Liver (tissue), 9 donors: ENCODE results near the gene PELI3. TPM values are rescaled to one million over a fixed set of nuclear protein-coding genes. Genes with fewer than 3 reads are reported as not detected.

Source experiments
- DNase-seq: peaks from one replicate; pipeline ENCODE4 v3.0.0-alpha.2; 2017; ENCODE audit warnings: low spot score
- H3K27ac ChIP-seq, 2 donors: one replicate each; pipeline ENCODE4 v1.7.0; 2013; ENCODE audit warnings: inconsistent platforms in 2 of 2, low read length in 2 of 2, control low read depth in 1 of 2, low read depth in 1 of 2, mild to moderate bottlenecking in 1 of 2
- H3K27me3 ChIP-seq, 4 donors: one replicate each; pipeline versions ENCODE4 v1.6.1 to v1.7.0; 2013; ENCODE audit warnings: low read length in 3 of 4, inconsistent platforms in 1 of 4, mild to moderate bottlenecking in 1 of 4, moderate library complexity in 1 of 4; ENCODE audit not compliant: control insufficient read depth in 4 of 4, insufficient read depth in 4 of 4
- H3K36me3 ChIP-seq, 4 donors: one replicate each; pipeline versions ENCODE4 v1.6.1 to v1.7.0; 2013; ENCODE audit warnings: low read length in 3 of 4, mild to moderate bottlenecking in 3 of 4, low read depth in 1 of 4, moderate library complexity in 1 of 4; ENCODE audit not compliant: control insufficient read depth in 4 of 4, insufficient read depth in 3 of 4
- H3K4me1 ChIP-seq, 4 donors: one replicate each; pipeline versions ENCODE4 v1.6.1 to v1.7.0; 2013; ENCODE audit warnings: low read length in 3 of 4, mild to moderate bottlenecking in 3 of 4, moderate library complexity in 1 of 4; ENCODE audit not compliant: control insufficient read depth in 4 of 4, insufficient read depth in 4 of 4
- H3K4me3 ChIP-seq, 3 donors: one replicate each; pipeline versions ENCODE4 v1.6.1 to v1.7.0; 2013; ENCODE audit warnings: low read length in 3 of 3, control low read depth in 1 of 3, low read depth in 1 of 3, mild to moderate bottlenecking in 1 of 3
- H3K9ac ChIP-seq, 2 donors: one replicate each; pipeline ENCODE4 v1.7.0; 2013; ENCODE audit warnings: low read length in 2 of 2, mild to moderate bottlenecking in 2 of 2, moderate library complexity in 2 of 2, control low read depth in 1 of 2, low read depth in 1 of 2
- H3K9me3 ChIP-seq, 4 donors: one replicate each; pipeline versions ENCODE4 v1.6.1 to v1.7.0; 2013; ENCODE audit warnings: low read length in 3 of 4; ENCODE audit not compliant: control insufficient read depth in 4 of 4
- CTCF ChIP-seq: fragments of 150-350 bp; IDR thresholded peaks from 2 replicates; pipeline ENCODE4 v1.5.1; 2017; ENCODE audit warnings: improper control_type of control experiment, low read depth, low read length; ENCODE audit not compliant: missing input control
- EGR1 ChIP-seq, 2 donors: IDR thresholded peaks; 2 replicates each; pipeline ENCODE4 v1.6.1; 2016 to 2018; ENCODE audit warnings: antibody characterized with exemption in 2 of 2, low read depth in 2 of 2
- FOXA2 ChIP-seq: IDR thresholded peaks from 2 replicates; pipeline ENCODE4 v1.6.1; 2016; ENCODE audit warnings: antibody characterized with exemption
- GABPA ChIP-seq, 2 donors: IDR thresholded peaks in 1 of 2; conservative IDR thresholded peaks in 1 of 2; 2 replicates each; pipeline ENCODE4 v1.6.1; 2016; ENCODE audit warnings: antibody characterized with exemption in 2 of 2, mild to moderate bottlenecking in 1 of 2, moderate library complexity in 1 of 2
- HNF4A ChIP-seq, 2 donors: conservative IDR thresholded peaks; 2 replicates each; pipeline ENCODE4 v1.6.1; 2016; ENCODE audit warnings: antibody characterized with exemption in 2 of 2, mild to moderate bottlenecking in 2 of 2
- HNF4G ChIP-seq: IDR thresholded peaks from 2 replicates; pipeline ENCODE4 v1.6.1; 2016; ENCODE audit warnings: antibody characterized with exemption
- JUND ChIP-seq, 2 donors: IDR thresholded peaks; 2 replicates each; pipeline ENCODE4 v1.6.1; 2016; ENCODE audit warnings: antibody characterized with exemption in 2 of 2
- NR2F2 ChIP-seq: IDR thresholded peaks from 2 replicates; pipeline ENCODE4 v1.6.1; 2016; ENCODE audit warnings: antibody characterized with exemption
- RAD21 ChIP-seq, 2 donors: IDR thresholded peaks; 2 replicates each; pipeline ENCODE4 v1.6.1; 2016; ENCODE audit warnings: antibody characterized with exemption in 2 of 2, mild to moderate bottlenecking in 2 of 2
- REST ChIP-seq: IDR thresholded peaks from 2 replicates; pipeline ENCODE4 v1.6.1; 2016; ENCODE audit warnings: antibody characterized with exemption, mild to moderate bottlenecking
- RXRA ChIP-seq, 2 donors: IDR thresholded peaks; 2 replicates each; pipeline ENCODE4 v1.6.1; 2017 to 2018; ENCODE audit warnings: antibody characterized with exemption in 2 of 2, mild to moderate bottlenecking in 1 of 2
- SP1 ChIP-seq: IDR thresholded peaks from 2 replicates; pipeline ENCODE4 v1.6.1; 2018; ENCODE audit warnings: antibody characterized with exemption, mild to moderate bottlenecking
- TAF1 ChIP-seq: conservative IDR thresholded peaks from 2 replicates; pipeline ENCODE4 v1.6.1; 2016; ENCODE audit warnings: antibody characterized with exemption, mild to moderate bottlenecking
- YY1 ChIP-seq: IDR thresholded peaks from 2 replicates; pipeline ENCODE4 v1.6.1; 2016; ENCODE audit warnings: antibody characterized with exemption, mild to moderate bottlenecking
- ZBTB33 ChIP-seq: IDR thresholded peaks from 2 replicates; pipeline ENCODE4 v1.6.1; 2016; ENCODE audit warnings: antibody characterized with exemption
- WGBS: extraction: QIAGEN DNeasy Blood & Tissue Kit; methylation state at CpG from one replicate; pipeline ENCODE4 v1.1.7; 2013; 5-methylcytosine and 5-hydroxymethylcytosine counted together
- polyA plus RNA-seq, 2 donors: library from polyadenylated mRNA; stranded (reverse) in 1 of 2; unstranded in 1 of 2; fragments of 200-250 nt in 1 of 2; fragments of >200 nt in 1 of 2; fragmentation: Nextera tagmentation in 1 of 2; extraction: Ambion mirVana in 1 of 2; gene quantifications; one replicate each; pipeline versions ENCODE4 v1.2.1 to v1.2.3, GENCODE V29; 2013 to 2015
- total RNA-seq, 2 donors: library from RNA; depleted of rRNA; stranded (reverse); fragments of >200 nt; gene quantifications; one replicate each; pipeline ENCODE4 v1.2.3, GENCODE V29; 2014
- donor health status: healthy.
- donor health status: healthy.
- donor health status: healthy.
- donor health status: healthy.
- donor health status: healthy.

The PELI3 gene
- total and polyA plus RNA-seq, 4 donors, result 1.7 to 5.4 (median 2.1) TPM

- no peak for TF ChIP-seq SP1
- no peak for TF ChIP-seq YY1
- no peak for TF ChIP-seq TAF1
These were observed 44.3 kb downstream of the PELI3 start (continued) for GRCh38 chr11:66510990-66511339.

- Histone ChIP-seq H3K9ac (no peak overlapping the region), H3K4me3 (no peak overlapping the region), H3K27ac (no peak overlapping the region), H3K36me3 (peaks cover 2 to 25% (median 12%) of the 10 kb centered on the region in 4 donors), H3K27me3 (no peaks in the 10 kb centered on the region), H3K9me3 (no peaks in the 10 kb centered on the region), H3K4me1 (no peaks in the 10 kb centered on the region)
- WGBS, result 94% methylated on average over 11 of the region's 11 CpGs
- no peak for TF ChIP-seq NR2F2
- no peak for TF ChIP-seq HNF4A (conservative IDR thresholded peaks at IDR 0.05)
- no peak for TF ChIP-seq GABPA (IDR thresholded peaks at IDR 0.05 in 1 of 2, conservative IDR thresholded peaks at IDR 0.05 in 1 of 2)
- TF ChIP-seq CTCF, result no peak
- TF ChIP-seq FOXA2, result no peak
- TF ChIP-seq RAD21 (IDR thresholded peaks at IDR 0.05), result no peak
- no peak for DNase-seq
These were observed 56.9 kb downstream of the PELI3 start for GRCh38 chr11:66523611-66524010.

- TF ChIP-seq REST (no peak), GABPA (IDR thresholded peaks at IDR 0.05 in 1 of 2, conservative IDR thresholded peaks at IDR 0.05 in 1 of 2) (no peak), CTCF (no peak), RXRA (IDR thresholded peaks at IDR 0.05) (no peak), RAD21 (IDR thresholded peaks at IDR 0.05) (no peak), YY1 (no peak), FOXA2 (no peak), HNF4G (no peak), EGR1 (IDR thresholded peaks at IDR 0.05; ENCODE audit: low read depth in 2 of 2) (no peak), JUND (IDR thresholded peaks at IDR 0.05) (no peak), TAF1 (no peak), ZBTB33 (no peak)
- Histone ChIP-seq H3K9me3 (no peaks in the 10 kb centered on the region), H3K9ac (no peak overlapping the region), H3K27me3 (no peaks in the 10 kb centered on the region), H3K36me3 (peaks cover 2 to 25% (median 12%) of the 10 kb centered on the region in 4 donors), H3K27ac (no peak overlapping the region), H3K4me1 (no peaks in the 10 kb centered on the region), H3K4me3 (no peak overlapping the region)
- WGBS, result 94% methylated on average over 10 of the region's 10 CpGs
- no peak for DNase-seq
These were observed 57.8 kb downstream of the PELI3 start for GRCh38 chr11:66524304-66525040.
